Loucy (cell line): ENCODE results near the gene KIF26A.

Experiments used
- EZH2phosphoT487 ChIP-seq: fragments of 200-600 bp; IDR thresholded peaks from 2 replicates; pipeline ENCODE4 v1.6.1; 2018; ENCODE audit warnings: antibody characterized with exemption, mild to moderate bottlenecking, moderate library complexity, borderline replicate concordance
- TF ChIP-seq, protein P1 (sequence below): fragments of 200-600 bp; sonication (generic); conservative IDR thresholded peaks from 2 replicates; pipeline ENCODE4 v1.5.1; 2014; ENCODE audit warnings: mild to moderate bottlenecking, antibody characterized with exemption, low read length

DNA sequence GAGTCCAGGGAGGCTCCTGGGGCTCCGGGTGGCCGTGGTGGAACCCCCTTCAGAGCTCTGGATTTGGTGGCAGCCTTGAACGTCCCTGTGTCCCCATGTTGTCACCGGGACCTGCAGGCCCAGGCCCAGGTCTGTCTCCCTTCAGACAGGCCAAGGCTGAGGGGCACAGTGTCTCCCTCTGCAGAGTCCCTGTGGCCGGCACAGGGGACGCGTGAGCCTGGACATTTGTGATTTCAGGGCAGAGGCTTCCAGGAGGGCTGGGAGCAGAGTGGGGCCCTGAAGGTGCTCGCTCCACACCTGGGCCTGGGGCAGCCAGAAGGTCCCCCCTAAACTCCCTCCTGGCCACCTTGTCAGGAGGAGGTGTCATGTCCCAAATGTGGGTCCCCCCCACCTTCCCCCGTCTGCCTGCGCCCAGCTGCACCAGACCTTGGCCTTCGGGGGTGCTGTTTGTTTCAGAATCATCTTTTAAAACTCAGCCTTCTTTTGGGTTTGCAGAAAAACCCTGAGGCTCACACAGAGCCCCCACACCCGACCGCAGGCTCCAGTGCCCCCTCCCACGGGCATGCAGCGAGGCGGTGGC lies 47.6 kb downstream of the KIF26A start:
- TF ChIP-seq, protein P1, sequence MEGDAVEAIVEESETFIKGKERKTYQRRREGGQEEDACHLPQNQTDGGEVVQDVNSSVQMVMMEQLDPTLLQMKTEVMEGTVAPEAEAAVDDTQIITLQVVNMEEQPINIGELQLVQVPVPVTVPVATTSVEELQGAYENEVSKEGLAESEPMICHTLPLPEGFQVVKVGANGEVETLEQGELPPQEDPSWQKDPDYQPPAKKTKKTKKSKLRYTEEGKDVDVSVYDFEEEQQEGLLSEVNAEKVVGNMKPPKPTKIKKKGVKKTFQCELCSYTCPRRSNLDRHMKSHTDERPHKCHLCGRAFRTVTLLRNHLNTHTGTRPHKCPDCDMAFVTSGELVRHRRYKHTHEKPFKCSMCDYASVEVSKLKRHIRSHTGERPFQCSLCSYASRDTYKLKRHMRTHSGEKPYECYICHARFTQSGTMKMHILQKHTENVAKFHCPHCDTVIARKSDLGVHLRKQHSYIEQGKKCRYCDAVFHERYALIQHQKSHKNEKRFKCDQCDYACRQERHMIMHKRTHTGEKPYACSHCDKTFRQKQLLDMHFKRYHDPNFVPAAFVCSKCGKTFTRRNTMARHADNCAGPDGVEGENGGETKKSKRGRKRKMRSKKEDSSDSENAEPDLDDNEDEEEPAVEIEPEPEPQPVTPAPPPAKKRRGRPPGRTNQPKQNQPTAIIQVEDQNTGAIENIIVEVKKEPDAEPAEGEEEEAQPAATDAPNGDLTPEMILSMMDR, result no peak
- TF ChIP-seq EZH2phosphoT487, result no peak
